GM21723 (cell line): ENCODE measurements around the gene PPIL1.
"Not testable (repeated sequence)": the region's sequence is repeated elsewhere in the genome, so short reads cannot be mapped to it uniquely, and the experiment has no call there.

Experiments used
- ATAC-seq: cut with Tn5 transposase; IDR thresholded peaks from one replicate; pipeline ENCODE4 v1.9.1; 2021; ENCODE audit warnings: mild to moderate bottlenecking, moderate library complexity; ENCODE audit not compliant: unreplicated experiment

The PPIL1 gene

DNA sequence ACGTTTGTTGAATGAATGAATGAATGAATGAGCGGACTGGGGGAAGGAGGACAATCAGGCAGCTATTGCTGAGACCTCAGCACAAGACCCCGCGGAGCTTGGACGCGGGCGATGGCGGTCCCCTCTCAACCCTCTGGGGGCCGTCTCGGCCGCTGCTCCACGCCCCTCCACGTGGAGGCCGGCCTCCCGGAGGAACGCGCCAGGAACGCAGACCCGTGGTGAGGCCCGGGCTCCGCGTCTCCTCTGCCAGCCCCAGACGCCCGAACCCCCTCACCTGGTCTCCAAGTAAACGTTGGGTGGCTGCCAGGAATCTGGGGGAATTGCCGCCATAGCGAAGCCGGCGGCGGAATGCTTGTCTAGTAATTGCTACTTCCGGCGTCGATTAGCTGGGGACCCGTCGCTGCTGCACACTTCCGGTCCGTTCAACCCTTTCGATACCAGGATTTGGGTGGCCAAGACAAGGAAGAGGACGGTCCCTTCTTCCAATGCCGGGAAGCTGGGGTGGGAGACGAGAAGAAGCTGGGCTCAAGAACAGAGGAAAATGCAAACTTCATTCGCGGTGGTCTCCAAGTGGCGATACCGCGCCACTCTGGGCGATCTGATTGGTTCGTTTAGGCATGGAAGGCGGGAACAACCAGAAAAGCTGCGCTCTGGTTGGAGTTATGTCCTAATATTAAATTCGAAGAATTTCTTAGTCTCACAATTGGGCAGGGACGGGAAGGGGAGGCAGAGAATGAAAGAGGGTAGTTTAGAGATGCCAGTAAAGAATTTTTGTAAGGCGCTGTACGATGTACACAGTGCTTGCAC lies at the start of gene PPIL1:
TSS of gene PPIL1 (minus strand) at position 361 of the 807 bp plus-strand sequence. CDS start at position 330, 31 bp downstream.
- peak; percentile 81 for ATAC-seq

DNA sequence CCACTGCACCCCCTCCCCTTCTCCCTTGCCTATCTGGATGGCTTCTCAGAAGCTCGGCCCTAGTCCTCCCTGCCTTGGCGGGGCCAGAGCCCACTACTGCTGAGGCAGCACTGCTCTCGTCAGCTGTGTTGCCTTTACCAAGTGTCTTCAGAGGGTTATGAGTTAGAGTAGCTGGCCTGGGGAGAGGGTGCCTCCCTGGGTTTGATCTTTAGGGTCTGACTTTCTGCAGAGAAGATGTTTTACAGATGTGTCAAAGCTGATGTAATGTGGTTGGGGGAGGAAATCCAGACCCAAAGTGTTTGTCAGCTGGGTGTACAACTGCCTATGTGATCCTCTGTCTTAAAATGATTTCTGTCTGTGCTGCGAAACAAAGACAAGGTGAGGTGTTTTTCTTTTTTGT lies 49.5 kb upstream of the PPIL1 start:
- ATAC-seq, result no peak

DNA sequence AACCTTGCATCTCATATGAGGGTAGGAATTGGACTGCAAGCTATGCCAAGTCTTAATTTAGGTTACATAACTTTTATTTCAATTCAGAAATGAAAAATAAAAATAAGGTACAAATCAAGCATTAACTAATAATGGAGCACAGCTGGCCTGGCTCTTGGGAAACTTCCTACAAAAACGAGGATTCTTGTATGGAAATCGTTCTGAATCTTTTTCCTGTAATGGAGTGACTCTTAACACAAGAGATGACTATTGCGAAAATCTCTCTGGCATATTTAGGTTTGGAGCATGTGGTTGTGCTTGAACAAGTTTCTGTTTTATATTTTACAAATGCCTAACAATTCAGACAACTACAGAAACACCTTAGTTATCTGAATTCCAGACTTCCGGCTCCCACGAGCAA lies 45.9 kb upstream of the PPIL1 start:
- ATAC-seq, result no peak

DNA sequence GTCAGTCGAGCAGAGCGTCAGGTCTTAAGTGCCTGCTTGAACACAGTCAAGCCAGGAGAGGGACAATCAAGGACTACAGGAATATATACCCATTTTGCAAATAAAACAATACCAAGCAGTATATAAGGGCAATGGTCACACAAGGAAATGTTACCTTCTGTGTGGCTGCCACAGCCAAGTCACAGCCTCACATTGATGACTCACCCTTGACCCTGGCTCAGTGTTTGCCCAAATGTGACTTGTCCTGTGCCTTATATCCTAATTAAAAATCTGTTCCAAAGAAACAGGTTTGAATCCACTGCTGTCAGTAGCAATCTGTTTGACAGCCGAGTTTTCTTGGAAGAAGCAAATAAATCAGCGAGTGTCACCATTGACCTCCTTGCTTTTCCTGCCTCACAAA lies 45.4 kb upstream of the PPIL1 start:
- no peak for ATAC-seq

DNA sequence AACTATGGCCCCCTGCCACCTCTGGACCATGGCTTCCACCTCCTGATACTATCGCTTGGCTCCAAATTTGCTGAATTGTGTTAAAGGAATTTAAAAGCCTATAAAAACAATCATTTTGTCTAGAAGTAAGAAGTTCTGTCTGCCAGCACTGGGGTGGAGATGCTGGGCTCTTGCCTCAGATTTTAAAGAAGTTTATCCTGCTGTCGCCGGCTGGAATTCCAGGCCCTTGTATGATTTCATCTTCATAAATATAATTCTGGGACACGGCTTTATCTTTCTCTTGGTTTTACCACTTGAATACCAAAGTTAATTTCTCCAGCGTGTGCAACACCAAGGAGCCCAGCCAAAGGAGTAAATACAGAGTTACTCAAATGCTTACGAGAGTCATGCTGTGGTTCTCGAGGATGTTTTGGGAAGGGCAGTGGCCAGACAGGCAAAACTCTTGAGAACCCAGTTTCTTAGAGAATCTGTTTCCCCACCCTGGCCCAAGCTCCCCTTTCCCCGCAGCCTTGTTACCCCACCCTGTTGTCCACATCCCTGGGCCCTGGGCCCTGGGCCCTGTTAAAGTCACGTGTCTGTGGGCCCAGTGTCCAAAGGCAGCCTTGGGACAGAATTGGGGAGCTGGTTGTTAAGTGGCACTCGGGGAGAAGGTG lies 43.1 kb upstream of the PPIL1 start:
- ATAC-seq, result no peak

DNA sequence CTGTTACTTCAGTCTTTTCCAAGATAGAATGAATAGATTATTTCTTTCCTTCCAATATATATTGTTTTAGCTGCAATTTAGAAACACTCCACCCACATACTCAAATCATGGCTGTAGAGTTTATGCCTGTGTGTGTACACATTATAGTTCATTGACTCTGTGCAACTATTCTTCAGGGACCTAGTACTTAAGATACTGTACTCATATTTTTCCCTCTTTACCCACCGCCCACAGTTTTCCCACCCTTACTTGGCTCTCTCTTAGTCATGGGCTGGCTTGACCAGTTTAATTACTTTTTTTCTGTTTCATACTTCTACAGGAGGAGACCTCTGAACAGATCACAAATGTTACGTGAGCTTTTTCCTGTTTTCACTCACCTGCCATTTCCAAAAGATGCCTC lies 41.5 kb upstream of the PPIL1 start:
- no peak for ATAC-seq

DNA sequence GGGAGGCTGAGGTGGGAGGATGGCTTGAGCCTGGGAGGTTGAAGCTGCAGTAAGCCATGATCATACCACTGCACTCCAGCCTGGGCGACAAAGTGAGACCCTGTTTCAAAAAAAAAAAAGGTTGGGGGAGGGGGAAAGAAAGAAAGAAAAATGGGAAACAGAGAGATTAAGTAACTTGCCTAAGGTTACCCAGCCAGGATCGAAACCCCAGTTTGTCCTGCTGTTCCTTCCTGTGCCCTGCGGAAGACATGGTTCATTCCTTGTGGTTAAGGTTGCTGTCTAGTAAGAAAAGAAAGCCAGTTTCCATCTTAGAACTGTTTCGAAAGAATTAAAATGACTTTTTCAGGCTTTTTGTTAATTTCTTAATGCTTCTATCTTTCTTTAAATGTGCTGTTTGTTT lies 41.0 kb upstream of the PPIL1 start:
- ATAC-seq, result no peak

DNA sequence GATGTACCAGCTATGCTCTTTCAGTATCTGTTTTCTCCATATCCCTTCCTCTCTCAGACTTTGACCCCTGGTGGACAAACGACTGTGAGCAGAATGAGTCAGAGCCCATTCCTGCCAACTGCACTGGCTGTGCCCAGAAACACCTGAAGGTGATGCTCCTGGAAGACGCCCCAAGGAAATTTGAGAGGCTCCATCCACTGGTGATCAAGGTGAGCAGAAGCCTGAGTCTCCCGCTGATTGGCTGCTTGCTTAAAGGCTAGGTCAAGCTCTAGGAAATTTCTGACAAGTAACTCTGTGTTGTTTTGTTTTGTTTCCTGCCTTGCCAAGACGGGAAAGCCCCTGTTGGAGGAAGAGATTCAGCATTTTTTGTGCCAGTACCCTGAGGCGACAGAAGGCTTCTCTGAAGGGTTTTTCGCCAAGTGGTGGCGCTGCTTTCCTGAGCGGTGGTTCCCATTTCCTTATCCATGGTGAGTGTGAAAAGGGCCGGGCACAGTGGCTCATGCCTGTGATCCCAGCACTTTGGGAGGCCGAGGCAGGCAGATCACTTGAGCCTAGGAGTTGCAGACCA lies 39.7 kb upstream of the PPIL1 start:
- ATAC-seq, result no peak

DNA sequence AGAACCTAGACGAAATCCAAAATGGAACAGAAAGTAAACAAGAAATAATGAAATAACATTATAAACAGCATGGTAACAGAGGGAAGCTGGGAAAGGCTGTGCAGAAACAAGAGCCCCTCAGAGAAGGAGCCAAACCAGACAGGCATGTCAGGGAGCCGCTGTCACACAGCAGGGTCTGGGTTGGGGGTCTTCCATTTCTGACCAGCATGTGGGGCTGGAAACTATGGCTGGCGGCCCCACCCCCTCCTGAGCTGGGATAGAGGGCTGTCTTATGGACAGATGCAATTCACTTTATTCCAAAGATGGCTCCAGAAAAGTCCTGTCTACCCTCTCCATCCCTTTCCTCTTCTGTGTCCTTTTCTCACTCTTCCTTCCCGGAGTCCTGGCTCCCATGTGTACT lies 38.5 kb upstream of the PPIL1 start:
- ATAC-seq, result peak; percentile 3

DNA sequence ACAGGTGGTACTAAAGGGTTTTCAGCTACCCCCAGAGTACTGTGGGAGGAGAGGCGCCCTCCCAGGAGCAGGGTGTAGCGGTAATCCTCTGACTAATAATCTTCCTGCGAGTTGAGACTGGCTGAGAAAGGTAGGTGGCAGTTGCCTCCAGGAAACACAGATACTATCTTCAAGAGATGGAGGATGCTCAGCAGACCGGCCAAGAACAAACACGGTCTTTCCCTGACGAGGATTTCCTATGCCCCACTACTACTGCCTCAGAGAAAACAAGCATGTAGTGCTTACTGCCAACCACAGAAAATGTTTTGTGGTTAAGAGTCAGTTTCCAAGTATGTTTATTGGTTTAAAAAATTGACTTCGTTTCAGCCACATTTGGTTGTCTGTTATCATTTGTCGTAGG lies 38.0 kb upstream of the PPIL1 start:
- ATAC-seq, result peak; percentile 91

DNA sequence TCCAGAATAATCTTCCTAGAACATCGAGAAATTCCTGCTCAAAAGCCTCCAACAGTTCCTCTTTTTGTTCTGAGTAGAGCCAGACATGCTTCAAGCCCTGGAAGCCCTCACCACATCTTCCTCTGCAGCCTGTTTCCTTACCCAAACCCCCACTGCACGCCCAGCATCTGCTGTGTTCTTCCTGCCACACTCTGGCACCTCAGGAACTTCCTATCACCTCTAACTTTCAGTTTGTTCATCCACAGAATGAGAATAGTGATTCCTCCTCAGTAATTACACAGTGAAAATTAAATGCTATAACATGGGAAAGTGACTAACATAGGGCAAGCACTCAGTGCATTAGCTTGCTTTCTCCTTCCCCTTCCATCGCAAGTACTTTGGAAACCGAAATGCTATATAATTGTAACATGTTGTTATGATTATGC lies 37.4 kb upstream of the PPIL1 start:
- peak; percentile 22 for ATAC-seq

DNA sequence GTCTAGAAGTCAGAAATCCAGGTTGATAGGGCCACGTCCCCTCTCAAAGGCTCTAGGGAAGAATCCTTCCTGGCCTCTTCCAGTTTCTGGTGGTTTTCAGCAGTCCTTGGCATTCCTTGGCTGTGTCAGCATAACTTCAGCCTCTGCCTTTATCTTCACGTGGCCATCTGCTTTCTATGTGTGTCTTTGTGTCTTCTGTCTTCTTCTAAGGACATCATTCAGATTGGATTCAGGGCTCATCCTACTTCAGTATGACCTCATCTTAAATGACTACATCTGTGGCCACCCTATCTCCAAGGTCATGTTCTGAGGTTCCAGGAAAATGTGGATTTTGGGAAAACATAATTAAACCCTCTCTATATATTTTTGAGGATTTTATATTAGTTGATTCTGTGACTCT lies 34.1 kb upstream of the PPIL1 start:
- ATAC-seq, result no peak

DNA sequence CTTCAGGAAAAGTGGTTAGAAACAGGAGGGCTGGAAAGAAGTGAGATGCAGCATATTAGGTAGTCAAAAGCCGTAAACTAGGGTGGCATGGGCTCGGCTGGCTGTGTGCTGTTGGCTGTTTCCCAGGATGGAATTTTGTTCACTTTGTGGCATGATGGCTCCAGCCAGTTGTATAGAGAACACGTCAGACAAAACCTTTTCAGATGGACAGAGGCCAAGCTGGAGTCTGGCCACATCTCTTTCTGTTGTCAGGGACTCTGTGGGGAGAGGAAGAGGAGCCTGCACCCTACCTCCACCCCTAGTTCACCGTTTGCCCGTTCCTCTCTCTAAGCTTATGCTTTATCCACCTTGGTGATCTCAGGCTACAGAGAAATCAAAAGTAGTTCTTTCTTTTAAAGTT lies 33.2 kb upstream of the PPIL1 start:
- ATAC-seq, result no peak

DNA sequence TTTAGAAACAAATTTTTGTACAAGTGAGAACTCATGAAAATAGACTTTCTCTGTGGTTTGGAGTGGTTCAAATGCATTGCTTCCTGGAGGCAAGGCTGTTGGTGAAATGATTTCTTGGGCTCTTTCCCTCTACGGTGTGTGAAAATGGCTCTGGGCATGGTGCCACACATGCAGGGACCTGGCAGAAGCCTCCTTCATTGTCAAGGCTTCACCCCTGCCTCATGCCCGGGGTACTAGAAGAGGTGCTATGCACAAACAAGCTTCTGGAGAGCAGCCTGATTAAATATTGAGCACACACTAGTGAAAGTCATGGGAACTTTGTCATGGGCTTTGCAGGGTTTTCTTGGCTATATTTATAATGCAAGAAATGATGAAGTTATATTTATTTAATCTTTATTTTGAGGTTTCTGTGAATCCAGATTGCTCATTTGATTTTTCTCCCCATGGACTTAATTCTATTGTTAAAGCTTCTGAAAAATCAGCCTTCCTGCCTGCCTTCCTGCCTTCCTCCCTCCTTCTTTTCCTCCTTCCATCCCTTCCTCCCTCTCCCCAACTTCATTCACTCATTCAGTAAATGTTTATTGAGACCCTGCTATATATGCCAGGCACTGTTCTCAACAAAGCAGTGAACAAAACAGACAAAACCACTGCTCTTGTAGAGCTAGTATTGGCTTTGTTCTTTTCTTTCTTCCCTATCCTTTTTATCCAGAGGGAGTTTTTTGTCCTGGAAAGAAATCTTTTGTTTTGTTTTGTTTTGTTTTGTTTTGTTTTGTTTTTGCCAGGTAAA lies 32.1 kb upstream of the PPIL1 start:
- no peak for ATAC-seq

DNA sequence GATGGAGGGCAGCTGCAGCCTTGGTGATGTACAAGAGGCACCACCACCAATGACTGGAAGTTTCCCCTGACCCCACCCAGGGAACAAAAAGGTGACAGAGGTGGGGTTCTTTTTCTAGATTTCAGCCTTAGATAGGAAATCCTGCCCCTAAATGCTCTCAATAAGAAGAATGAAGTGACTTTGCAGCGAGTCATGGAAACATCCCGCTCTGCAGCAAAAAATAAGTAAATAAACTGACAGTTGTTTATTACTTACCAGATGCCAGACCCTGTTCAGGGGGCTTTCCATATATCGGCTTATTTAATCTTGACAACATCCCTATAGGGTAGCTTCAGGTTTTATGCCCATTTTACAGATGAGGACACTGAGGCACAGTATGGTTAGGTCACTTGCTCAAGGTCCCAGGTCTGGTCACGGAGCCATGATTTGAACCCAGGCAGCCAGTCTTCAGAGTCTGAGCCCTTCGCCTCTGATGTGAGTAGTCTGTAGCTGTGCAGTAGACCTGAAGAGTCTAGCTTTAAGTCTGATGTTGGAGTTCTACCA lies 30.3 kb upstream of the PPIL1 start:
- ATAC-seq, result no peak

DNA sequence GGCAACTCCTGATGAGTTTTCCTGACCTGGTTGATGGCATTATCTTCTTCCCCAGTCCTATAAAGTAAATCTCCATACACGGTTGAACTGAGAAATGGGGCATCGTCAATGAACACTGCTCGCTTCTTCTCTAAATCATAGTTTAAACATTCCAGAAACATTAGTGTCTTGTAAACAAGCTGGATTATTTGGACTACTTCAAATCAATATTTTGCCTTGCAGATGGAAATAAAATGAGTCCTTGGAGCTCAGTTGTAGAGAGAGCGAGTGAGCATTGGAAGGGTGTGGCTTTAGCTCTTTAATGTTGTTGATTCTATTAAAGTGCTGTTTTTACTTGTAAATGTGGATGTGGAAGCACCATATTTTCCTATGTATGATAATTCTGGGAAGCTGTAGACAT lies 29.5 kb upstream of the PPIL1 start:
- no peak for ATAC-seq

DNA sequence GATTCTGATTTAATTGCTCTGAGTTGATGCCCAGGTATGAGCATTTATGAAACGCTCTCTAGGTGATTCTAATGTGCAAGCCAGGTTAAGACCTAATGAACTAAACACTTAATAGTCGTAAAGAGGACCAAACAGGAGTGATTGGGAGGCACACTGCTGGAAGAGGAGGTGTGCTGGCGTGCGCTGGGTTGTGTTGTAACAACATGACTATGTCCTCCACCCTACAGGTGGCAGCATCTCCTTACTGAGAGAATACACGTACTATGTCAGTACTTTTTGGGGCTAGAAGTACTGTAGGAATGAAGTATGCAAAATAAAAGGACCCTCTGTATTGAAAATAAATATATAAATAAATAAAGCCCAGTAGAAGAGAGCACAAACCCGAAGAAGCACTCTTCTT lies 23.0 kb upstream of the PPIL1 start:
- no peak for ATAC-seq

DNA sequence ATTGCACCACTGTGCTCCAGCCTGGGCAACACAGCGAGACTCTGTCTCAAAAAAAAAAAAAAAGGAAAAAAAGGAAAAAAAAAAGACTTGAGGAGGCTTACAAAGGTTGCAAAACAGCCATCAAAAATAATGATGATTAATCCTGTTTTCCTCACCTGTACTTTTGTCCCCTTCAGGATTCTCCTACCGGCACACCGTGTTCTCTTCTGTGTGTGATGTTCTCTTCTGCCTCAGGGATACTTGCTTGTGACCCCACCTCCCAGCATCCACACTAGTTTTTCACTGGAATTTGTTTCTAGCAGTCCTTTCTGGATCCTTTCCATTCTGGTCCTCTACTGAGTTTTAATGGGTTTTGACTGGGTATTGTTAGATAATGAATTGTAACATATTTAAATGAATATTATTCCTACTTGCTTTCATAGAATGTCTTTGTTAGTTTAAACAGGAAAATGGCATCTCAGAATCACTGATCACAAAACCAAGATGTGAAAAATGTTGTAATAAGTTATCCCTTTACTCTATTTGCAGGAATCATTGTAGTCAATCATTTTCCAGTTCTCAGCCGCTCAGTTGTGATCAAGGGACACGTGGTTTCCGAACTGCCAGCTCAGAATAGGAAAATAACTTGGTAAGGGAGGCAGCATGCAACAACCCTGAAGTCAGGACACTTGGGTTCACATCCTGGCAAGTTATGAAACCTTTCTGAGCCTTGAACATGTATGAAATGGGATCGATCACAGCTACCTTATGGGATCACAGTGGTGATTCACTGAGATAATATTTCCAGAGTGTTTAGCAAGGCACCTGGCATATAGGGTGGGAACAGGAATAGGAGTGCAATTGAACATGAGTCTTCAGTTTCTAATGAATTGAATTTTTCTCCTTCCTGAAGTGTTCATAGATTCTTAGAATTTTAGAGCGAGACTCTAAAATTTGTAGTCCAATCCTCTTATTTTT lies 19.7 kb upstream of the PPIL1 start:
- ATAC-seq, result no peak

DNA sequence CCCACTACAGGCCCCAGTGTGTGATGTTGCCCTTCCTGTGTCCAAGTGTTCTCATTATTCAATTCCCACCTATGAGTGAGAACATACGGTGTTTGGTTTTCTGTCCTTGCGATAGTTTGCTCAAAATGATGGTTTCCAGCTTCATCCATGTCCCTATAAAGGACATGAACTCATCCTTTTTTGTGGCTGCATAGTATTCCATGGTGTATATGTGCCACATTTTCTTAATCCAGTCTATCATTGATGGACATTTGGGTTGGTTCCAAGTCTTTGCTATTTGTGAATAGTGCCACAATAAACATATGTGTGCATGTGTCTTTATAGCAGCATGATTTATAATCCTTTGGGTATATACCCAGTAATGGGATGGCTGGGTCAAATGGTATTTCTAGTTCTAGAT lies 16.6 kb upstream of the PPIL1 start:
- ATAC-seq, result not testable (repeated sequence)

DNA sequence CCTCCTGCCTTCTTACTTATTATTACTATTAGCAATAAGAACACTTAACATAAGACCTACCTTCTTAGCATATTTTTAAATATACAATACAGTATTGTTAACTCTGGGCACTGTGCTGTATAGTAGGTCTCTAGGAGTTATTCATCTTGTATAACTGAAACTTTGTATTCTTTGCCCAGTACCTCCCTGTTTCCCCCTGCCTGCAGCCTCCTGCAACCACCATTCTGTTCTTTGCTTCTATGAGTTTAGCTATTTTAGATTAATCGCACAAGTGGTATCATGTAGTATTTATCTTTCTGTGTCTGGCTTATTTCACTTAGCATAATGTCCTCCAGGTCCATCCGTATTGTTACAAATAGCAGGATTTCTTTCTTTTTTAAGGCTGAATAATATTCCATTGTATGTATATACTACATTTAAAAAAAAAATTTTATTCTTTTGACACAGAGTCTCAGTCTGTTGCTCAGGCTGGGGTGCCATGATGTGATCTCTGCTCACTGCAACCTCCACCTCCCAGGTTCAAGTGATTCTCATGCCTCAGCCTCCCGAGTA lies 15.6 kb upstream of the PPIL1 start:
- ATAC-seq, result no peak
